ENCODE measurements around the gene PYGM. TPM values are rescaled to one million over a fixed set of nuclear protein-coding genes. Genes with fewer than 3 reads are reported as not detected.

The PYGM gene
- total RNA-seq, 1 experiment from 2014 or later, result 1.7 TPM

GRCh38 chr11:64791781-64792291 is 32.1 kb upstream of the PYGM start:
- ChIA-PET CTCF (no interaction called here), POLR2A (no interaction called here), RAD21 (ENCODE audit: low non-redundant PET in 1 of 2, low total read pairs in 2 of 2, uncharacterized antibody in 2 of 2, unreplicated experiment in 2 of 2) (no interaction called here)
- TF ChIP-seq TCF7L2 (IDR thresholded peaks at IDR 0.05; ENCODE audit: borderline replicate concordance, extremely low read depth, insufficient read depth, insufficient read length), result no peak
- no peak for TF ChIP-seq CTCF (IDR thresholded peaks at IDR 0.05 in 2 of 3, conservative IDR thresholded peaks at IDR 0.05 in 1 of 3; ENCODE audit: borderline replicate concordance in 1 of 3, insufficient read depth in 1 of 3, low read depth in 2 of 3, low read length in 2 of 3)
- no peak for TF ChIP-seq CBX3 (IDR thresholded peaks at IDR 0.05; ENCODE audit: low read depth)
- TF ChIP-seq POLR2AphosphoS5 (IDR thresholded peaks at IDR 0.05; ENCODE audit: low read depth, low read length), result no peak
- TF ChIP-seq ELF1 (IDR thresholded peaks at IDR 0.05; ENCODE audit: borderline replicate concordance, low read depth), result no peak
- TF ChIP-seq EZH2 (IDR thresholded peaks at IDR 0.05), result no peak
- no peak for TF ChIP-seq SIN3A (IDR thresholded peaks at IDR 0.05; ENCODE audit: low read depth)
- no peak for TF ChIP-seq EGR1 (IDR thresholded peaks at IDR 0.05; ENCODE audit: low read depth)
- TF ChIP-seq REST (IDR thresholded peaks at IDR 0.05; ENCODE audit: low read depth), result no peak
- no peak for TF ChIP-seq MAX (IDR thresholded peaks at IDR 0.05)
- TF ChIP-seq EZH2phosphoT487 (IDR thresholded peaks at IDR 0.05; ENCODE audit: borderline replicate concordance), result no peak
- TF ChIP-seq SP1 (IDR thresholded peaks at IDR 0.05; ENCODE audit: low read depth), result no peak
- no peak for TF ChIP-seq ZFX (IDR thresholded peaks at IDR 0.05)
- no peak for TF ChIP-seq ATF3 (IDR thresholded peaks at IDR 0.05)
- no peak for TF ChIP-seq YY1 (IDR thresholded peaks at IDR 0.05; ENCODE audit: extremely low read depth, insufficient replicate concordance, low read depth, low read length)
- no peak for TF ChIP-seq FOSL1 (IDR thresholded peaks at IDR 0.05; ENCODE audit: low read depth)
- TF ChIP-seq ZNF274 (IDR thresholded peaks at IDR 0.05; ENCODE audit: low read depth, low read length), result no peak
- no peak for TF ChIP-seq ZBTB33 (IDR thresholded peaks at IDR 0.05; ENCODE audit: extremely low read depth, insufficient replicate concordance, low read length)
- TF ChIP-seq POLR2A (IDR thresholded peaks at IDR 0.05; ENCODE audit: borderline replicate concordance, extremely low read depth, insufficient read depth, insufficient read length), result no peak
- Histone ChIP-seq H3K4me1 (ENCODE audit: control insufficient read depth in 1 of 2, insufficient read depth in 2 of 2, low read length in 2 of 2) (peaks cover 2 to 4% of the 10 kb centered on the region in 2 experiments; a peak in 2 of 4 replicates), H3K9ac (ENCODE audit: low read length) (no peak overlapping the region), H3K4me3 (replicated peaks in 1 of 2; ENCODE audit: low read depth in 1 of 2, low read length in 2 of 2) (no peak overlapping the region), H3K79me2 (ENCODE audit: insufficient read depth, low read length) (no peaks in the 10 kb centered on the region), H3K27me3 (ENCODE audit: insufficient read depth, low read length) (no peaks in the 10 kb centered on the region), H3K36me3 (ENCODE audit: control insufficient read depth in 1 of 2, insufficient read depth in 2 of 2, low read length in 2 of 2) (no peaks in the 10 kb centered on the region; a peak in 1 of 4 replicates), H4K20me1 (ENCODE audit: insufficient read depth) (no peaks in the 10 kb centered on the region), H3K4me2 (ENCODE audit: low read length) (no peak overlapping the region), H3K27ac (ENCODE audit: low read depth, low read length) (no peak overlapping the region), H2AFZ (ENCODE audit: low read depth, low read length, poor library complexity, severe bottlenecking) (no peak overlapping the region), H3K9me3 (ENCODE audit: control insufficient read depth in 1 of 2, insufficient read depth in 1 of 2, low read depth in 1 of 2, low read length in 2 of 2) (no peaks in the 10 kb centered on the region), H3K9me2 (ENCODE audit: insufficient read depth) (no peaks in the 10 kb centered on the region)
- no peak for DNase-seq (ENCODE audit: low read depth, low spot score)
- no TSS peak for BruUV-seq (replicated peaks)
- intact Hi-C loops (cut with micrococcal nuclease), result no loop called here
- no peak for ATAC-seq

All from HCT116 (cell line).